Thyroid gland (tissue), 4 donors: ENCODE measurements around the gene BCAS1. TPM values are rescaled to one million over a fixed set of nuclear protein-coding genes. Genes with fewer than 3 reads are reported as not detected.

Experiments
- DNase-seq, 2 donors: peaks; one replicate each; pipeline ENCODE4 v3.0.0-alpha.2; 2019
- H3K27ac ChIP-seq, 3 donors: fragments of 200-600 bp; sonication (generic); 1 replicate in 2 of 3; 2 replicates in 1 of 3; pipeline ENCODE4 v1.5.1; 2016 to 2019; ENCODE audit warnings: mild to moderate bottlenecking in 1 of 3, moderate library complexity in 1 of 3
- H3K27me3 ChIP-seq: fragments of 200-600 bp; sonication (generic); one replicate; pipeline ENCODE4 v1.5.1; 2019
- H3K36me3 ChIP-seq, 2 donors: fragments of 200-600 bp; sonication (generic); one replicate each; pipeline ENCODE4 v1.5.1; 2016 to 2019
- H3K4me1 ChIP-seq, 2 donors: fragments of 200-600 bp; sonication (generic); one replicate each; pipeline ENCODE4 v1.5.1; 2017 to 2019
- H3K4me3 ChIP-seq, 3 donors: fragments of 200-600 bp; sonication (generic); replicated peaks in 1 of 3; 1 replicate in 2 of 3; 2 replicates in 1 of 3; pipeline ENCODE4 v1.5.1; 2016; ENCODE audit warnings: mild to moderate bottlenecking in 1 of 3
- H3K9me3 ChIP-seq: fragments of 200-600 bp; sonication (generic); one replicate; pipeline ENCODE4 v1.5.1; 2017
- POLR2A ChIP-seq, 2 donors: fragments of 450-650 bp; IDR thresholded peaks; one replicate each; pipeline ENCODE4 v1.6.1; 2017; ENCODE audit warnings: antibody characterized with exemption in 2 of 2, mild to moderate bottlenecking in 2 of 2, moderate library complexity in 1 of 2
- WGBS, 2 donors: methylation state at CpG; one replicate each; pipeline ENCODE4 v1.1.5; 2017; 5-methylcytosine and 5-hydroxymethylcytosine counted together
- intact Hi-C: fragments of 100-400 bp; cut with DNase I; formaldehyde crosslinking; loops from one replicate; pipeline ENCODE4 v1.15.1; 2023
- total RNA-seq, 4 donors: library from RNA; depleted of rRNA; stranded (reverse); fragments of >200 nt; gene quantifications; one replicate each; pipeline ENCODE4 v1.2.3, GENCODE V29; 2016
- TF ChIP-seq, protein P1 (sequence below), 6 experiments: fragments of 200-600 bp in 3 of 6; fragments of 450-650 bp in 3 of 6; sonication (generic) in 3 of 6; IDR thresholded peaks; one replicate each; pipeline ENCODE4 v1.5.1; 2016 to 2019; ENCODE audit warnings: antibody characterized with exemption in 6 of 6, mild to moderate bottlenecking in 2 of 6, inconsistent platforms in 1 of 6, moderate library complexity in 1 of 6

The BCAS1 gene
- total RNA-seq, 4 donors from 2014 or later, result 0.11 TPM; not detected in 3

DNA sequence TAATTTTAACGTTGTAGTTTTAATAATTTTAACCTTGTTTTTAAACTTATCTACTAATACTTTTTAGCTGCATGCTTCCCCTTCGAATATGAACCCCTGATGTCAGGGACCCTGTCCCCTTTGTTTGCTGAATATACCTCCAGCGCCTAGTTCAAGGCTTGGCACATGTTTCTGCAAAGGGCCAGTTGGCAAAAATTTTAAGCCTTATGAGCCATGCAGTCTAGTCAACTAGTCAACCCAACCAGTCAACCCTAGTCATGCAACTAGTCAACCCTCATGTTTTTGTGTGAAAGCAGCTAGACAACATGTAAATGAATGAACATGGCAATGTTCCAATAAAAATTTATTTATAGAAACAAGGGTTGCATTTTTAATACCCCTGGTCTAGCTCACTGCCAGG, 119.8 kb downstream of the BCAS1 start:
- WGBS, 2 donors, result 86 to 88% methylated on average over 3 of the region's 3 CpGs
- H3K27ac ChIP-seq, result no peak overlapping the region
- H3K36me3 ChIP-seq, result no peaks in the 10 kb centered on the region
- H3K4me3 ChIP-seq, result no peak overlapping the region
- H3K27me3 ChIP-seq, result no peaks in the 10 kb centered on the region
- H3K9me3 ChIP-seq, result no peaks in the 10 kb centered on the region
- no peaks in the 10 kb centered on the region for H3K4me1 ChIP-seq
- DNase-seq, result no peak
- intact Hi-C loops, result no loop called here
- no peak for TF ChIP-seq POLR2A (IDR thresholded peaks at IDR 0.05)
- TF ChIP-seq, protein P1, sequence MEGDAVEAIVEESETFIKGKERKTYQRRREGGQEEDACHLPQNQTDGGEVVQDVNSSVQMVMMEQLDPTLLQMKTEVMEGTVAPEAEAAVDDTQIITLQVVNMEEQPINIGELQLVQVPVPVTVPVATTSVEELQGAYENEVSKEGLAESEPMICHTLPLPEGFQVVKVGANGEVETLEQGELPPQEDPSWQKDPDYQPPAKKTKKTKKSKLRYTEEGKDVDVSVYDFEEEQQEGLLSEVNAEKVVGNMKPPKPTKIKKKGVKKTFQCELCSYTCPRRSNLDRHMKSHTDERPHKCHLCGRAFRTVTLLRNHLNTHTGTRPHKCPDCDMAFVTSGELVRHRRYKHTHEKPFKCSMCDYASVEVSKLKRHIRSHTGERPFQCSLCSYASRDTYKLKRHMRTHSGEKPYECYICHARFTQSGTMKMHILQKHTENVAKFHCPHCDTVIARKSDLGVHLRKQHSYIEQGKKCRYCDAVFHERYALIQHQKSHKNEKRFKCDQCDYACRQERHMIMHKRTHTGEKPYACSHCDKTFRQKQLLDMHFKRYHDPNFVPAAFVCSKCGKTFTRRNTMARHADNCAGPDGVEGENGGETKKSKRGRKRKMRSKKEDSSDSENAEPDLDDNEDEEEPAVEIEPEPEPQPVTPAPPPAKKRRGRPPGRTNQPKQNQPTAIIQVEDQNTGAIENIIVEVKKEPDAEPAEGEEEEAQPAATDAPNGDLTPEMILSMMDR (IDR thresholded peaks at IDR 0.05), result no peak

DNA sequence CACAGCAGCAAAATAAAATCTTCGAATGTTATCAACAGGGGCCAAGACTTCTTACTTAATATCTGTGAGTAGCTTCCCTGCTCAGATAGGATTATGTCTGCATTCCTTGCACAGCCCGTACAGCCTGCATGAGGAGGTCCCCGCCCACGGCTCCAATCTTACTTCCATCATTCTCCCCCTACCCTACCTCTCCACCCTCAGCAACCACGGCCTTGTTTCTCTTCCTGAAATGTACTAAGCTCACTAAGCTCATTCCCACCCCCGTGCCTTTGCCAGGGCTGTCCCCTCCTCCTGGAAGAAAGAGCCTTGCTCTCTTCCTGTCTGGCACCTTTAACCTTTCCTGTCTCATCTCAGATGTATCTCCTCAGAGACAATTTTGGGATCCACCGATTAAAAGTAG, 120.4 kb downstream of the BCAS1 start:
- Histone ChIP-seq H3K4me3 (no peak overlapping the region), H3K36me3 (no peaks in the 10 kb centered on the region), H3K27ac (no peak overlapping the region), H3K27me3 (no peaks in the 10 kb centered on the region), H3K4me1 (no peaks in the 10 kb centered on the region), H3K9me3 (no peaks in the 10 kb centered on the region)
- no peak for DNase-seq
- TF ChIP-seq, protein P1 (IDR thresholded peaks at IDR 0.05), result no peak
- no peak for TF ChIP-seq POLR2A (IDR thresholded peaks at IDR 0.05)
- intact Hi-C loops, result no loop called here
- 72 to 75% methylated on average over 6 of the region's 7 CpGs for WGBS, 2 donors

DNA sequence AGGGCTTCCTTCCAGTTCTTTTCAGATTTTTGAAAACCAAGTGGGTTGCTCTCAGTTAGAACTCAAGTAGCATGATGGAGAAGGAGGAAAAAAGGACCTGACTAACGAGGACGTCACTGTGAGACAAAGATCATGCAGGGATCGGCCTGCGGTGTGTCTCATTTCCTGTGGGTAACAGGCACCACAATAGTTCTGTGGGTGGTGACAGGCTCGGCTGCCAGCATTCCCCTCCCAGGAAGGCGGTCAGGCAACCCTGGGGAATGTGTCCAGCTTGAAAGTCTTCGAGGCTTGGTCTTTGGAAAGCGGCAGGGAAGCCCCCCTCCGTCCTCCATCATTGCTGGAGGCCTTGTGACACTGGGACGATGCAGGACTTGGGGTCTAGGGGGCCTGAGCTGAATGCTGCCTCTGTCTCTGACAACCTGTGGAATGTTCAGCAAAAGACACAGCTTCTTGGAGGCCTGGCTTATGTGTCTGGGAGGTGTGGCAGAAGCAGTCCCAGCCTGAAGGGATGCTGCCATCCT, 121.0 kb downstream of the BCAS1 start:
- H3K36me3 ChIP-seq, result no peaks in the 10 kb centered on the region
- 40 to 48% methylated on average over 10 of the region's 10 CpGs for WGBS, 2 donors
- no peak overlapping the region for H3K27ac ChIP-seq
- no peaks in the 10 kb centered on the region for H3K27me3 ChIP-seq
- DNase-seq, result peak in 1 of 2 donors; percentile 25
- TF ChIP-seq, protein P1 (IDR thresholded peaks at IDR 0.05), result no peak
- TF ChIP-seq POLR2A (IDR thresholded peaks at IDR 0.05), result no peak
- no peak overlapping the region for H3K4me3 ChIP-seq
- intact Hi-C loops, result no loop called here
- H3K9me3 ChIP-seq, result no peaks in the 10 kb centered on the region
- H3K4me1 ChIP-seq, result no peaks in the 10 kb centered on the region

DNA sequence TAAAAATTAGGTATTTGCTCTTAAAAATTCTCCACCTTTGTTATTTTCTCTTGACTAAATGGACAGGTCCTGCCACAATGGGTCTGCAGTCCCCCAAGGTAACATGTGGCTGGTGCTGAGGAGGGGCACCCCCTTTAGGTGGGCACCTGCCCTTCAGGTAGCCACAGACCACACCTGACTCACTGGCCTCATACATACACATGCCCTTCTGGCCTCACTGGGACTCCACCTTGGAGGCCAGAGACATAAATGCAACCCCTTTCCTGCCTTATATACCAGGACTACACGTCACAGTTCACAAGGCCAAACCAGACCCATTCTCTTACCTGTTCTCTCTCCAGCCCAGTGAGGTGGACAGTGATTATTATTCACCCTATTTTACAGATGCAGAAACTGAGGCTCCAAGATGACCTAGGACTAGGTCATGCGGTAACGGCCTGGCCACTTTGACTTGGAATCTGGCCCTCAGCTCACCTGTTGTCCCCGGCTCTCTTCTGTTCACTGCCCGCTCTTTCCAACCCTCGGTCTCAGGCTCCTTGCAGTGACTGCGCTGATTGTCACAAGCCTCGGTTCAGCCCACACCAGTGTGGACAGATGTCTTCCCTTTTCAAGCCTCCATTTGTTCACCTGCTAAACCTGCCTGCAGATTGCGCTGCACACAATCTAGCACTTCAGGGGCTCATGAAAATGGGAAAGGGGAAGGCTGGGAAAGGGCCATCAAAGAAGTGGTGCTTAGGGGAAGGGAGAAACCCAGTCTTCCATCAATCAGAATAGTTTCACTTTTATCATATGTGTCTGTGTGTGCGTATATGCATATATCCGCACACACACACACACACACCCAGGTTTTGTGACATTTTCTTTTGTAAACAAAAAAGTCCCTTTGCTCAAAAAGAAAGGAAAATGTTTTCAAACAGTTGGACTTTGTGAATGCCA, 121.7 kb downstream of the BCAS1 start:
- Histone ChIP-seq H3K27ac (no peak overlapping the region), H3K27me3 (no peaks in the 10 kb centered on the region), H3K9me3 (no peaks in the 10 kb centered on the region), H3K36me3 (no peaks in the 10 kb centered on the region), H3K4me3 (no peak overlapping the region), H3K4me1 (peaks cover 0 to 4% of the 10 kb centered on the region in 2 donors)
- TF ChIP-seq POLR2A (IDR thresholded peaks at IDR 0.05), result no peak
- TF ChIP-seq, protein P1 (IDR thresholded peaks at IDR 0.05), result no peak
- no peak for DNase-seq
- WGBS, 2 donors, result 86 to 88% methylated on average over 11 of the region's 11 CpGs
- intact Hi-C loops, result no loop called here
